PFSK-1 (cell line): ENCODE data around the gene ZNF768.

Source experiments
- POLR2AphosphoS5 ChIP-seq: IDR thresholded peaks from 2 replicates; pipeline ENCODE4 v1.6.1; 2012; ENCODE audit warnings: low read depth, mild to moderate bottlenecking, control low read depth, low read length, moderate library complexity
- SIN3A ChIP-seq: IDR thresholded peaks from 2 replicates; pipeline ENCODE4 v1.6.1; 2012; ENCODE audit warnings: mild to moderate bottlenecking, low read length, moderate library complexity, borderline replicate concordance; ENCODE audit not compliant: insufficient read depth
- TF ChIP-seq, protein P1 (sequence below), 2 experiments: IDR thresholded peaks; 2 replicates each; pipeline versions ENCODE4 v1.6.1 to v1.8.0; 2011 to 2012; ENCODE audit warnings: low read depth in 2 of 2, low read length in 2 of 2, control low read depth in 1 of 2, inconsistent platforms in 1 of 2, mild to moderate bottlenecking in 1 of 2, moderate library complexity in 1 of 2; ENCODE audit not compliant: insufficient read depth in 1 of 2

DNA sequence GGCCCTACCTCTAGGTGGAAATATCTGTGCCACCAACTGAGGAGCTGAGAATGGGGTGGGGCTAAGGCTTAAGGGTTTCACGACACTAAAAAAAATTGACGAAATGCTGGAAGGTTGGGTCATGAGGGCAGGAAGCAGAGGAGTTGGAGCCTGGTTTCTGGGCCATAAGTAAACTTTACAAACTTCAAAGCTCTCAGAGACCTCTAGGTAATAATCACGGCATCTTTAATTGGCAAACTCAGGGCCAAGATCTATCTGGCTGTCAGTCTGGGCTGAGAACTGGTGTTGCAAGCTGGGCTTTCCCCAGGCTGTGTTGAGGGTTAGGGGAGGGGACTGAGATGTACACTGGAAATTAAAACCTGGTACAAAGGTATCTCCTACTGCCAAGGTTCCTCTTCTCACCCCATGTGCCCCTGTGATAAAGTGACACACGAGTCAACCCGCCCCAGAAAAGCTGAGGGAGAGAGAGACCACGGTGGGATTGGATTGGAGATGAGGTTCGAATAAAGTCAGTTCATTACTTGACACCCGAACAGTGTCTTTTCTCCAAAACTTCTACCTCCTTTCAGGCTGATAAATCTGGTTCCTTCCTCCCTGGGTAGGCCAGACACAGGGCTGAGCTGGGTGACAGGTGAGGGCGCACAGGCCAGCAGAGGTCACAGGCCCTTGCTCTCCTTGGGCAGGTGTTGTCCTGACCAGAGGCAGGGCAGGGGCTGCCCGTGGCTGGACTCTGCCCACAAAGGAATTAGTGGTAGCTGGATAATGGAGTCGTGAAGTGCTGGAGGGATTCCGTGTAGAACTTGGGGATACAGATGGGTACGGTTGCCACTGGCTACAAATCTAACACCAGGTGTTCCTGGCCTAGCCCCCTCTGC lies 4.0 kb upstream of the ZNF768 start:
- TF ChIP-seq, protein P1, sequence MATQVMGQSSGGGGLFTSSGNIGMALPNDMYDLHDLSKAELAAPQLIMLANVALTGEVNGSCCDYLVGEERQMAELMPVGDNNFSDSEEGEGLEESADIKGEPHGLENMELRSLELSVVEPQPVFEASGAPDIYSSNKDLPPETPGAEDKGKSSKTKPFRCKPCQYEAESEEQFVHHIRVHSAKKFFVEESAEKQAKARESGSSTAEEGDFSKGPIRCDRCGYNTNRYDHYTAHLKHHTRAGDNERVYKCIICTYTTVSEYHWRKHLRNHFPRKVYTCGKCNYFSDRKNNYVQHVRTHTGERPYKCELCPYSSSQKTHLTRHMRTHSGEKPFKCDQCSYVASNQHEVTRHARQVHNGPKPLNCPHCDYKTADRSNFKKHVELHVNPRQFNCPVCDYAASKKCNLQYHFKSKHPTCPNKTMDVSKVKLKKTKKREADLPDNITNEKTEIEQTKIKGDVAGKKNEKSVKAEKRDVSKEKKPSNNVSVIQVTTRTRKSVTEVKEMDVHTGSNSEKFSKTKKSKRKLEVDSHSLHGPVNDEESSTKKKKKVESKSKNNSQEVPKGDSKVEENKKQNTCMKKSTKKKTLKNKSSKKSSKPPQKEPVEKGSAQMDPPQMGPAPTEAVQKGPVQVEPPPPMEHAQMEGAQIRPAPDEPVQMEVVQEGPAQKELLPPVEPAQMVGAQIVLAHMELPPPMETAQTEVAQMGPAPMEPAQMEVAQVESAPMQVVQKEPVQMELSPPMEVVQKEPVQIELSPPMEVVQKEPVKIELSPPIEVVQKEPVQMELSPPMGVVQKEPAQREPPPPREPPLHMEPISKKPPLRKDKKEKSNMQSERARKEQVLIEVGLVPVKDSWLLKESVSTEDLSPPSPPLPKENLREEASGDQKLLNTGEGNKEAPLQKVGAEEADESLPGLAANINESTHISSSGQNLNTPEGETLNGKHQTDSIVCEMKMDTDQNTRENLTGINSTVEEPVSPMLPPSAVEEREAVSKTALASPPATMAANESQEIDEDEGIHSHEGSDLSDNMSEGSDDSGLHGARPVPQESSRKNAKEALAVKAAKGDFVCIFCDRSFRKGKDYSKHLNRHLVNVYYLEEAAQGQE (IDR thresholded peaks at IDR 0.05; ENCODE audit: insufficient read depth in 1 of 2, low read depth in 2 of 2, low read length in 2 of 2): no peak
- TF ChIP-seq SIN3A (no peak), POLR2AphosphoS5 (no peak)
